NCI-H146 treated with DMSO at 0.1 percent for 48 hours (cell line): ENCODE data around the gene TCEAL8.
A peak's percentile ranks its signal among the peaks of the same experiment; 100 is the strongest.

Experiments used
- DNase-seq: peaks from one replicate; lab custom pipeline; 2025; ENCODE audit not compliant: unreplicated experiment; lab: John Stamatoyannopoulos, UW

TCEAL8 gene

DNA sequence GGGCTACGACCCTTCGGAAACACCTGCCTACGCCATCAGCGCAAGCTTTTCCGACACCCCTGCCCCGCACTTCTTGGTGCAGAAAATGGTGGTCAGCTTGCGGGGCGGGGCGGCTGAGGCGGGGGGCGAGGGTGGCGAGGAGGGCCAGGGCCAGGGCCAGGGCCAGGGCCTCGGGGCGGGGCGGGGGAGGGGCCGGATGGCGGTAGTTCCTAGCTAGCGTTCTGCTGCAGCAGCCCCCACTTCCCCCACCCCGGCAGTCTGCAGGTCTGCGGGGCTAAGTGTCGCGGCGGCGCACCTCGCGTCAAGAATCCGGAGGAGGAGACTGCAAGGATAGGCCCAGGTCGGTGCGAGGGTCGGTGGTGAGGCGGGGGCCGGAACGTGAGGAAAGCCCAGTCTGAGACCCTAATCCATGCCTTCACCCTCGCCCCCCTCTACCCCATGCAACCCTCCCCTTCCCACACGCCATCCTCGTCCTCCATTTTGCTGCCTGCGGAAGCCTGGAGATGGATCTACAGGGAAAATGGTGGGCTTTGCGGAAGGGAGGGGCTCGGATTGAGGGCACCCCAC, 39.4 kb downstream of the TCEAL8 start:
- DNase-seq = peak; percentile 25

DNA sequence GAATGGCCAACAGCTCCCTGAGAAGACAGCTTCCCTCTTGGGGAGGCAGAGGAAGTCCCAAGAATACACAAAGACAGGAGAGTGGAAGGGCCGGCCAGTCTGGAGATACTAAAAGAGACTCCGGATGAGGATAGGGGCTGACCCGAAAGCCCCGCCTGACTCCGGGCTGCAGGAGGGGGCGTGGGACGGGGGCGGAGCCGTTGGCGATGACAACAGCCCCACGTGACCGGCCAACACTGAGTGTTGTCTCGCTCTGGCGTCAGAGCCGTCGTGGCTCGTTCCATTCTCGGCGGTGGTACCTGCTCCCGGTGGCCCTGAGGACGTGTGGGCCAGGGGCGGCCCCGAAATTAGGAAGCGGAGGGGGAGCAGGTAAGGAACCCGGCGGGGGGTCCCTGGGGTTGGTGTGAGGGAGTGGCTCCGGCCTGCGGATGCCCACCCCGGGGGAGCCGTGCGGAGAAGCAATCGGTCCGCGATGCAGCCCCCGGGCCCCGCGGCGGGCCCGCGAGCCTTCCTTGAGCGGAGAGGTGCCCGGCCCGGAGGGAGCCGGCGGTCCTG, 40.0 kb downstream of the TCEAL8 start, which contains the start of gene BEX4:
TSS of gene BEX4 (plus strand) at position 239 of the 555 bp plus-strand sequence. CDS start 1,046 bp downstream, outside the sequence.
- peak; percentile 18 for DNase-seq

DNA sequence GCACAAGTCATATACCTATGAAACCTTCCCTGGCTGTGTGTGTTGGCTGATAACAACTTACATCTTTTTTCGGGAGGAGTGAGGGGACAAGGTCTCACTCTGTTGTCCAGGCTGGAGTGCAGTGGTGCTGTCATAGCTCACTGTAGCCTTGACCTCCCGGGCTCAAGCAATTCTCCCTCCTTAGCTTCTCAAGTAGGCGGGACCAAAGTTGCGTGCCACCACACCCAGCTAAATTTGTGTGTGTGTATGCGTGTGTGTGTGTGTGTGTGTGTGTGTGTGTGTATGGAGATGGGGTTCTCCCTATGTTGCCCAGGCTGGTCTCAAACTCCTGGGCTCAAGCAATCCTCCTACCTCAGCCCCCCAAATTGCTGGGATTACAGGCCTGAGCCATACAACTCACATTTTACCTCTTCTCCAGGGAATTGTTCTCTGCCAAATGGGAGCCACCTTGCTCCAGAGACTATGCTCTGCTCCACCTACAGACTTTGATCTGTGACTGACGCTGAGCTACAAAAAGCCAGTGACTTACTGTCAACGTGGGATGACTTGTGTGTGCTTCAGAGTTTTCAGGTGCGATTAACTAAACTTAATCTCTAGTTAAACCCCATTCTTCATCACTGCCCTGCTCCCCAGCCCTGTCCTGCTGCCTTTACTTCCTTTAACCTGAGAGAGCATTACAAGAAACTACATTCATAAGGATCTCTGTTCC, 42.1 kb downstream of the TCEAL8 start:
- no peak for DNase-seq

DNA sequence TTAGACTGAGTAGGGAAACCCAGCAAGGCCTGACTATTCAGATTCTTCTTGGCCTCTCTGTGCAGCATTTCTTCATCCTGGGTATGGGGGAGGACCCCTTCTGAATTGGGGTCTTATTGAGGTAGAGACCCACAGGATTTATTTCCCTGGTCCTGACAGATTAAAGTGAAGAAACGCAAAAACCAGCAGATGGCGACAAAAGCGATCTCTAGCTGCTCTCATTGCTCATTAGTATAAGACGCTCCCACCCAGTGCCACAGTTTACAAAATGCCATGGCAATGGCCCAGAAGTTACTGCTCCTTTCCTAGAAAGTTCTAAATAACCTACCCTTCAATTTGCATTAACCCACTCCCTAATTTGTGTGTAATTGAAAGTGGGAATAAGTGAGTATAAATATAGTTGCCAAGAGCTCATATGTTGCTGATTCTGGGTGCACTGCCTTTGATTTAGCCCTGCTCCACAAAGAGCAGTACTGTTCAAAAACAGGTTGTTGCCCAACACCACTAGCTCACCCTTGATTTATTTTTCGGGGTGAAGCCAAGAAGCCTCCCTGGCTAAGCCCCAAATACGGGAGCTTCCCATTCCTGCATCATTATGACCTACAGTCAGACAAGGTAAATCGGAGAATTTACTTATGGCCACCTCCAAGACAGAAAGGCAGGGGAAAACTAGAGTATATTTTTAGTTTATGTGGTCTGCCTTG, 43.8 kb downstream of the TCEAL8 start:
- DNase-seq = no peak

DNA sequence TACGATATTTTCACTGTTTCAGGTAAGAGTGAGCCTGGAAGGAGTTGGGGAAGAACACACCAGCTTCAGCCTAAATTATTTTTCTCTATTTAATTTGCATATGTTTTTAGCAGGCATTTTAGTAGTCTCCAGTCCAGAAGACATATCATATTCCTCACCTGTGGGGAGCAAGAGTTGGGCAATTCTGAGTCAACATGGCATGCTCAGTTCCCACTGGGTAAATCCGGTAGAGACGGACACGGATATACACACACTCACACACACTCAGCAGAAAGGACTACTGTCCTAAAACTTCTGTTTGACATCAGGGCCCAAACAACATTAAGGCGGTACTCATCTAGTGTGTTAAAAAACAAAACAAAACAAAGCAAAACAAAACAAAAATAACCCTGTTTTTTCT, 44.9 kb downstream of the TCEAL8 start:
- no peak for DNase-seq
